Astrocyte (in vitro differentiated cells and primary cell): ENCODE measurements around the gene EPS8. TPM values are rescaled to one million over a fixed set of nuclear protein-coding genes. Genes with fewer than 3 reads are reported as not detected.
A peak's percentile ranks its signal among the peaks of the same experiment; 100 is the strongest.

ENCODE experiments used
- DNase-seq: peaks from one replicate; pipeline ENCODE4 v3.0.0-alpha.2; 2010; ENCODE audit warnings: low read depth
- FAIRE-seq: peaks from 2 replicates; lab custom pipeline; 2011; peaks lifted over from hg19 to GRCh38; lab: Jason Lieb, UNC
- H2AFZ ChIP-seq: 2 replicates; pipeline ENCODE4 v1.6.0; 2012; ENCODE audit warnings: low read depth, low read length, inconsistent platforms
- H3K27ac ChIP-seq: 2 replicates; pipeline ENCODE4 v1.5.1; 2011; ENCODE audit warnings: low read depth, low read length, inconsistent platforms
- H3K27me3 ChIP-seq: 2 replicates; pipeline ENCODE4 v1.6.0; 2011; ENCODE audit warnings: low read length, inconsistent platforms; ENCODE audit not compliant: insufficient read depth
- H3K36me3 ChIP-seq: 2 replicates; pipeline ENCODE4 v1.5.1; 2011; ENCODE audit warnings: low read length, inconsistent platforms; ENCODE audit not compliant: insufficient read depth
- H3K4me1 ChIP-seq: 2 replicates; pipeline ENCODE4 v1.5.1; 2011; ENCODE audit warnings: low read length, inconsistent platforms; ENCODE audit not compliant: insufficient read depth
- H3K4me2 ChIP-seq: 2 replicates; pipeline ENCODE4 v1.6.0; 2012; ENCODE audit warnings: low read length, inconsistent platforms
- H3K4me3 ChIP-seq: 2 replicates; pipeline ENCODE4 v1.5.1; 2011; ENCODE audit warnings: low read depth, mild to moderate bottlenecking, low read length, inconsistent platforms; ENCODE audit not compliant: insufficient read depth
- H3K79me2 ChIP-seq: 2 replicates; pipeline ENCODE4 v1.6.0; 2012; ENCODE audit warnings: mild to moderate bottlenecking, low read length, inconsistent platforms; ENCODE audit not compliant: insufficient read depth
- H3K9ac ChIP-seq: 2 replicates; pipeline ENCODE4 v1.6.0; 2012; ENCODE audit warnings: mild to moderate bottlenecking, low read length, inconsistent platforms
- H3K9me3 ChIP-seq: 2 replicates; pipeline ENCODE4 v1.5.1; 2012; ENCODE audit warnings: low read depth, mild to moderate bottlenecking, low read length, inconsistent platforms; ENCODE audit not compliant: insufficient read depth
- H4K20me1 ChIP-seq: 2 replicates; pipeline ENCODE4 v1.6.0; 2012; ENCODE audit warnings: low read length, inconsistent platforms; ENCODE audit not compliant: insufficient read depth
- H3K27ac Mint-ChIP-seq: one replicate; pipeline ENCODE4 v1.8.0; 2021; ENCODE audit warnings: mild to moderate bottlenecking, mixed read lengths; ENCODE audit not compliant: unreplicated experiment
- H3K27me3 Mint-ChIP-seq: one replicate; pipeline ENCODE4 v1.8.0; 2021; ENCODE audit warnings: low read depth, mixed read lengths; ENCODE audit not compliant: unreplicated experiment
- H3K36me3 Mint-ChIP-seq: one replicate; pipeline ENCODE4 v1.8.0; 2021; ENCODE audit warnings: low read depth, mixed read lengths; ENCODE audit not compliant: unreplicated experiment
- H3K4me1 Mint-ChIP-seq: one replicate; pipeline ENCODE4 v1.8.0; 2021; ENCODE audit warnings: low read depth, mixed read lengths; ENCODE audit not compliant: unreplicated experiment
- H3K4me3 Mint-ChIP-seq: one replicate; pipeline ENCODE4 v1.8.0; 2021; ENCODE audit warnings: mild to moderate bottlenecking, moderate library complexity, mixed read lengths; ENCODE audit not compliant: unreplicated experiment
- H3K9me3 Mint-ChIP-seq: one replicate; pipeline ENCODE4 v1.8.0; 2021; ENCODE audit warnings: mild to moderate bottlenecking, mixed read lengths; ENCODE audit not compliant: unreplicated experiment
- CTCF ChIP-seq: IDR thresholded peaks from 2 replicates; pipeline ENCODE4 v1.5.1; 2011; ENCODE audit warnings: low read depth, mild to moderate bottlenecking, inconsistent platforms, low read length, moderate library complexity; ENCODE audit not compliant: insufficient read depth
- EZH2 ChIP-seq: IDR thresholded peaks from 2 replicates; pipeline ENCODE4 v1.6.1; 2012; ENCODE audit warnings: mild to moderate bottlenecking, low read length, inconsistent platforms; ENCODE audit not compliant: insufficient read depth
- total RNA-seq: library from RNA; stranded (reverse); gene quantifications from 2 replicates; pipeline ENCODE4 v1.2.1, GENCODE V29; 2021

EPS8 gene
- total RNA-seq, 1 donor from 2014 or later, result 31.8 TPM

GRCh38 chr12:15757553-15758255 is 31.5 kb downstream of the EPS8 start:
- H4K20me1 ChIP-seq, result peaks cover 18% of the 10 kb centered on the region
- TF ChIP-seq CTCF (no peak), EZH2 (no peak)
- no peak overlapping the region for H3K4me3 ChIP-seq
- peaks cover 13% of the 10 kb centered on the region for H3K4me1 Mint-ChIP-seq
- peaks cover 26% of the 10 kb centered on the region for H3K4me1 ChIP-seq
- H3K36me3 Mint-ChIP-seq, result peaks cover 3% of the 10 kb centered on the region
- H3K27ac ChIP-seq, result peak overlapping the region; percentile 59
- H3K27ac Mint-ChIP-seq, result no peak overlapping the region
- peak; percentile 95 for FAIRE-seq
- peak overlapping the region; percentile 39 for H3K4me2 ChIP-seq
- no peaks in the 10 kb centered on the region for H3K9me3 ChIP-seq
- H3K9me3 Mint-ChIP-seq, result no peaks in the 10 kb centered on the region
- no peak overlapping the region for H3K4me3 Mint-ChIP-seq
- H3K36me3 ChIP-seq, result no peaks in the 10 kb centered on the region
- DNase-seq, result peak; percentile 90
- no peak overlapping the region for H2AFZ ChIP-seq
- H3K27me3 Mint-ChIP-seq, result no peaks in the 10 kb centered on the region
- peak overlapping the region; percentile 8 for H3K9ac ChIP-seq
- peaks cover 100% of the 10 kb centered on the region for H3K79me2 ChIP-seq
- no peaks in the 10 kb centered on the region for H3K27me3 ChIP-seq

- Histone ChIP-seq H2AFZ (no peak overlapping the region), H3K9me3 (no peaks in the 10 kb centered on the region), H3K4me1 (peaks cover 28% of the 10 kb centered on the region), H3K79me2 (peaks cover 100% of the 10 kb centered on the region), H3K27ac (no peak overlapping the region), H4K20me1 (peaks cover 20% of the 10 kb centered on the region), H3K4me3 (no peak overlapping the region), H3K9ac (no peak overlapping the region), H3K36me3 (no peaks in the 10 kb centered on the region), H3K4me2 (no peak overlapping the region), H3K27me3 (no peaks in the 10 kb centered on the region)
- DNase-seq, result peak; percentile 29
- peaks cover 3% of the 10 kb centered on the region for H3K36me3 Mint-ChIP-seq
- FAIRE-seq, result peak; percentile 87
- no peaks in the 10 kb centered on the region for H3K27me3 Mint-ChIP-seq
- no peaks in the 10 kb centered on the region for H3K9me3 Mint-ChIP-seq
- no peak for TF ChIP-seq EZH2
- no peak for TF ChIP-seq CTCF
- H3K4me3 Mint-ChIP-seq, result no peak overlapping the region
- peak overlapping the region; percentile 30 for H3K27ac Mint-ChIP-seq
- H3K4me1 Mint-ChIP-seq, result peaks cover 14% of the 10 kb centered on the region
These were observed 32.4 kb downstream of the EPS8 start for GRCh38 chr12:15756822-15757221.

- Histone ChIP-seq H3K36me3 (no peaks in the 10 kb centered on the region), H2AFZ (no peak overlapping the region), H3K4me1 (peaks cover 28% of the 10 kb centered on the region), H3K79me2 (peaks cover 100% of the 10 kb centered on the region), H3K9ac (no peak overlapping the region), H4K20me1 (peaks cover 23% of the 10 kb centered on the region), H3K4me3 (no peak overlapping the region), H3K4me2 (peak overlapping the region; percentile 2), H3K27ac (peak overlapping the region; percentile 41), H3K27me3 (no peaks in the 10 kb centered on the region), H3K9me3 (no peaks in the 10 kb centered on the region)
- no peak overlapping the region for H3K4me3 Mint-ChIP-seq
- no peak overlapping the region for H3K27ac Mint-ChIP-seq
- peaks cover 3% of the 10 kb centered on the region for H3K36me3 Mint-ChIP-seq
- TF ChIP-seq CTCF (no peak), EZH2 (no peak)
- no peak for FAIRE-seq
- H3K9me3 Mint-ChIP-seq, result no peaks in the 10 kb centered on the region
- peak; percentile 57 for DNase-seq
- H3K27me3 Mint-ChIP-seq, result no peaks in the 10 kb centered on the region
- peaks cover 14% of the 10 kb centered on the region for H3K4me1 Mint-ChIP-seq
These were observed 35.0 kb downstream of the EPS8 start for GRCh38 chr12:15754233-15754632.
